ENCODE measurements around the gene TMEM61. TPM values are rescaled to one million over a fixed set of nuclear protein-coding genes. Genes with fewer than 3 reads are reported as not detected.

TMEM61 gene
- total RNA-seq, 4 donors from 2014 or later = 7.1 to 24.8 (median 8.5) TPM

DNA sequence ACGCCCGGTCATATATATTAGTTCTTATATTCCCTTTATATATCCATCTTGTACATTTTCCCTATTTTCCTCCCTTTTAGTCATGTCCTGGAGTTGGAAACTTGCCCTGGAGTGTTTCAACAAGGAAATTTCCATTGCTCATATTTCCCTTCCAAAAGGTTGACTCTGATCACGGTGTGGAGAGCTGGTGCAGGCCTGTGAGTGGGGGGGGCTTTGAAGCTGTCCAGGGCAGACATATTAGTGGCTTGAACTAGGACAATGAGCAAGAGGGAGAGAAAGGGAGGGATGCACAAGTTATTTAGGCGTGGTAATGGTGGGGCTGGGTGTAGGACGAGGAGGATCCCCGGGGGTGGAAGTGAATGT is 30.4 kb upstream of the TMEM61 start:
- H3K4me1 ChIP-seq = peaks cover 3 to 23% (median 14%) of the 10 kb centered on the region in 4 donors
- TF ChIP-seq POLR2AphosphoS5 (IDR thresholded peaks at IDR 0.05) (no peak), EP300 (IDR thresholded peaks at IDR 0.05; ENCODE audit: low read depth) (no peak), POLR2A (IDR thresholded peaks at IDR 0.05) (no peak), CTCF (IDR thresholded peaks at IDR 0.05) (no peak)
- H3K36me3 ChIP-seq = no peaks in the 10 kb centered on the region
- no peak overlapping the region for H3K4me3 ChIP-seq
- peak overlapping the region in 1 of 4 donors; percentile 39 for H3K27ac ChIP-seq
- DNase-seq = no peak
- H3K9me3 ChIP-seq = no peaks in the 10 kb centered on the region
- H3K27me3 ChIP-seq = no peaks in the 10 kb centered on the region
- 35 to 70% methylated on average over 3 to 6 of the region's 6 CpGs for WGBS, 2 donors (ENCODE audit: low coverage in 1 of 2)
- in situ Hi-C loops (cut with MboI; ENCODE audit: low pct_ligation_motif_present in 1 of 4, low pct_unique_long_range_greater_than_20kb in 1 of 4, low sequenced_read_pairs in 3 of 4) (loop anchor here in 1 of 4 donors (5.0 kb wide), 1 partner anchor 47 kb away; the partner anchor contains the start of gene BSND), intact Hi-C loops (cut with DNase I; ENCODE audit: low total_unique reads) (loop anchor here (2.0 kb wide), 1 partner anchor 47 kb away; no protein-coding TSS in a partner anchor)

GRCh38 chr1:54950369-54951163 is 29.9 kb upstream of the TMEM61 start:
- TF ChIP-seq POLR2A (IDR thresholded peaks at IDR 0.05) (no peak), CTCF (IDR thresholded peaks at IDR 0.05) (peak; percentile 66 to 87 (median 82))
- 9 to 31% methylated on average over 9 to 27 of the region's 27 CpGs for WGBS, 2 donors (ENCODE audit: low coverage in 1 of 2)
- no peaks in the 10 kb centered on the region for H3K36me3 ChIP-seq
- intact Hi-C loops (cut with DNase I; ENCODE audit: low total_unique reads) = loop anchor here (2.0 kb wide), 1 partner anchor 46 kb away; no protein-coding TSS in a partner anchor
- no peaks in the 10 kb centered on the region for H3K9me3 ChIP-seq
- peak overlapping the region in 1 of 4 donors; percentile 19 for H3K4me3 ChIP-seq
- peak; percentile 80 for DNase-seq
- H3K4me1 ChIP-seq = peaks cover 3 to 24% (median 13%) of the 10 kb centered on the region in 4 donors
- H3K27ac ChIP-seq = peak overlapping the region in 2 of 4 donors; percentile 14 to 39
- in situ Hi-C loops (cut with MboI; ENCODE audit: low pct_ligation_motif_present in 1 of 4, low pct_unique_long_range_greater_than_20kb in 1 of 4, low sequenced_read_pairs in 3 of 4) = loop anchor here in 1 of 4 donors (5.0 kb wide), 1 partner anchor 47 kb away; the partner anchor contains the start of gene BSND
- H3K27me3 ChIP-seq = no peaks in the 10 kb centered on the region

GRCh38 chr1:54951810-54952226 is 28.6 kb upstream of the TMEM61 start:
- no peaks in the 10 kb centered on the region for H3K36me3 ChIP-seq
- DNase-seq = no peak
- in situ Hi-C loops (cut with MboI; ENCODE audit: low pct_ligation_motif_present in 1 of 4, low pct_unique_long_range_greater_than_20kb in 1 of 4, low sequenced_read_pairs in 3 of 4) = loop anchor here in 1 of 4 donors (5.0 kb wide), 1 partner anchor 45 kb away; the partner anchor contains the start of gene BSND
- no peaks in the 10 kb centered on the region for H3K9me3 ChIP-seq
- peaks cover 3 to 19% (median 11%) of the 10 kb centered on the region in 4 donors for H3K4me1 ChIP-seq
- H3K27me3 ChIP-seq = no peaks in the 10 kb centered on the region
- WGBS, 2 donors (ENCODE audit: low coverage in 1 of 2) = 88 to 95% methylated on average over 3 to 4 of the region's 4 CpGs
- intact Hi-C loops (cut with DNase I; ENCODE audit: low total_unique reads) = loop anchor here (2.0 kb wide), 1 partner anchor 45 kb away; no protein-coding TSS in a partner anchor
- TF ChIP-seq CTCF (IDR thresholded peaks at IDR 0.05) (no peak), POLR2AphosphoS5 (IDR thresholded peaks at IDR 0.05) (no peak), POLR2A (IDR thresholded peaks at IDR 0.05) (no peak), EP300 (IDR thresholded peaks at IDR 0.05; ENCODE audit: low read depth) (no peak)
- H3K27ac ChIP-seq = no peak overlapping the region
- H3K4me3 ChIP-seq = no peak overlapping the region

DNA sequence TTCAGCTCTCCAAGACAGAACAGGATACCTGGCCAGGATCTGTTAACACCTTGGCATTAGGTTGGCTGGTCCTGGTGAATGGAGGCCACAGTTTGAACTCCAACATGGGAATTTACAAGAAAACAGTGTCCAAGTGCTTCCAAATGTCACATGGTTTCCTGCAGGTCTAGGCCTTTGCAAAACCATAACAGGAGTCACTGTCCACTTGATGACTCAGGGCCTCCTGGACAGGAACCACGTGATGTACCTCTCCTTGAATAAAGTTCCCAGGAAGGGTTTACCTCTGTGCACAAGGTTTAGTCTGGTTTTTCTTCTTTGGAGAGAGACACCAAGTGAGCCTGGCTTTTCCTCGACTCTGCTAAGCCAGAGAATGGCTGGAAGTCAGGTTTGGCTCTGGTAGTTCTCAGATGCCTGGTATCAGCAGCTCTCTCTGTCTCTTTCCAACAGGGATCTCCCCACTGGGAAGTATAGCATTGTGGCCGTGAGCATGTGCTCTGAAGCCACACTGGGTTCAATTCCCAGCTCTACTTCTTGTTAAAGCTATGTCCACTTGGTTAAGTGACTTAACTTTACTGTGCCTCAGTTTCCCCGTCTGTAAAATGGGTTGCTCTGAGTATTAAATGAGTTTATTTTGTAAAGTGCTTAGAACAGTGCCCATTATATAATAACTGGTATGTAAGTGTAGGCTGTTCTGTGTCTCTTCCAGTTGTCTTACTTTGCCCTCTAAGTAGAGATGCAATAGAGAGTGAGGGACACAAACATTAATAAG is 27.3 kb upstream of the TMEM61 start:
- intact Hi-C loops (cut with DNase I; ENCODE audit: low total_unique reads) (no loop called here), in situ Hi-C loops (cut with MboI; ENCODE audit: low pct_ligation_motif_present in 1 of 4, low pct_unique_long_range_greater_than_20kb in 1 of 4, low sequenced_read_pairs in 3 of 4) (loop anchor here in 1 of 4 donors (5.0 kb wide), 1 partner anchor 44 kb away; the partner anchor contains the start of gene BSND)
- TF ChIP-seq EP300 (IDR thresholded peaks at IDR 0.05; ENCODE audit: low read depth) = no peak
- no peak for TF ChIP-seq POLR2AphosphoS5 (IDR thresholded peaks at IDR 0.05)
- no peak for TF ChIP-seq POLR2A (IDR thresholded peaks at IDR 0.05)
- no peak for TF ChIP-seq CTCF (IDR thresholded peaks at IDR 0.05)
- H3K9me3 ChIP-seq = peaks cover 0 to 5% of the 10 kb centered on the region in 2 donors
- WGBS, 2 donors (ENCODE audit: low coverage in 1 of 2) = 89 to 94% methylated on average over 3 to 4 of the region's 4 CpGs
- no peak for DNase-seq
- H3K36me3 ChIP-seq = no peaks in the 10 kb centered on the region
- no peak overlapping the region for H3K27ac ChIP-seq
- H3K4me1 ChIP-seq = peaks cover 3 to 19% (median 11%) of the 10 kb centered on the region in 4 donors
- H3K27me3 ChIP-seq = no peaks in the 10 kb centered on the region
- no peak overlapping the region for H3K4me3 ChIP-seq
